ENCODE results near the gene CLCN5. TPM values are rescaled to one million over a fixed set of nuclear protein-coding genes. Genes with fewer than 3 reads are reported as not detected.

Gene CLCN5
- total RNA-seq, 2 donors from 2014 or later: 6.3 to 9.6 TPM

GRCh38 chrX:49993661-49994060 is 71.3 kb downstream of the CLCN5 start:
- Histone ChIP-seq H3K27me3 (replicated peaks; ENCODE audit: insufficient read depth) (no peaks in the 10 kb centered on the region), H3K4me3 (no peak overlapping the region), H3K4me1 (ENCODE audit: control insufficient read depth in 1 of 2, low read depth in 2 of 2) (no peaks in the 10 kb centered on the region), H3K36me3 (no peaks in the 10 kb centered on the region), H3K27ac (no peak overlapping the region), H3K9me3 (no peaks in the 10 kb centered on the region)
- ATAC-seq (ENCODE audit: insufficient number of reproducible peaks, low FRiP score, low read depth) (no peak), DNase-seq (ENCODE audit: low spot score) (no peak)
- no peak for TF ChIP-seq CTCF (IDR thresholded peaks at IDR 0.05)

- H3K27ac ChIP-seq: no peak overlapping the region
- H3K4me1 ChIP-seq (ENCODE audit: control insufficient read depth in 1 of 2, low read depth in 2 of 2): no peaks in the 10 kb centered on the region
- no peak overlapping the region for H3K4me3 ChIP-seq
- no peaks in the 10 kb centered on the region for H3K9me3 ChIP-seq
- ATAC-seq (ENCODE audit: insufficient number of reproducible peaks, low FRiP score, low read depth) (no peak), DNase-seq (ENCODE audit: low spot score) (no peak)
- H3K27me3 ChIP-seq (replicated peaks; ENCODE audit: insufficient read depth): no peaks in the 10 kb centered on the region
- H3K36me3 ChIP-seq: no peaks in the 10 kb centered on the region
- no peak for TF ChIP-seq CTCF (IDR thresholded peaks at IDR 0.05)
Observed at GRCh38 chrX:49995107-49995731, 72.8 kb downstream of the CLCN5 start.

- Histone ChIP-seq H3K9me3 (no peaks in the 10 kb centered on the region), H3K4me1 (ENCODE audit: control insufficient read depth in 1 of 2, low read depth in 2 of 2) (no peaks in the 10 kb centered on the region), H3K27me3 (replicated peaks; ENCODE audit: insufficient read depth) (no peaks in the 10 kb centered on the region), H3K27ac (no peak overlapping the region), H3K36me3 (no peaks in the 10 kb centered on the region), H3K4me3 (no peak overlapping the region)
- no peak for DNase-seq (ENCODE audit: low spot score)
- TF ChIP-seq CTCF (IDR thresholded peaks at IDR 0.05): no peak
- ATAC-seq (ENCODE audit: insufficient number of reproducible peaks, low FRiP score, low read depth): no peak
Observed at GRCh38 chrX:49995795-49996455, 73.5 kb downstream of the CLCN5 start.

- no peaks in the 10 kb centered on the region for H3K36me3 ChIP-seq
- no peak overlapping the region for H3K4me3 ChIP-seq
- no peak for ATAC-seq (ENCODE audit: insufficient number of reproducible peaks, low FRiP score, low read depth)
- no peak for DNase-seq (ENCODE audit: low spot score)
- no peaks in the 10 kb centered on the region for H3K9me3 ChIP-seq
- no peak overlapping the region for H3K27ac ChIP-seq
- no peaks in the 10 kb centered on the region for H3K27me3 ChIP-seq (replicated peaks; ENCODE audit: insufficient read depth)
- H3K4me1 ChIP-seq (ENCODE audit: control insufficient read depth in 1 of 2, low read depth in 2 of 2): no peaks in the 10 kb centered on the region
- no peak for TF ChIP-seq CTCF (IDR thresholded peaks at IDR 0.05)
Observed at GRCh38 chrX:49996474-49996873, 74.1 kb downstream of the CLCN5 start.

- Histone ChIP-seq H3K36me3 (no peaks in the 10 kb centered on the region), H3K9me3 (no peaks in the 10 kb centered on the region), H3K27me3 (replicated peaks; ENCODE audit: insufficient read depth) (no peaks in the 10 kb centered on the region), H3K4me3 (no peak overlapping the region), H3K4me1 (ENCODE audit: control insufficient read depth in 1 of 2, low read depth in 2 of 2) (no peaks in the 10 kb centered on the region), H3K27ac (no peak overlapping the region)
- no peak for ATAC-seq (ENCODE audit: insufficient number of reproducible peaks, low FRiP score, low read depth)
- DNase-seq (ENCODE audit: low spot score): no peak
- no peak for TF ChIP-seq CTCF (IDR thresholded peaks at IDR 0.05)
Observed at GRCh38 chrX:49999087-49999486, 76.7 kb downstream of the CLCN5 start.

All from thoracic aorta (tissue), 2 donors.